Measurements from ENCODE around the gene TSPAN4. TPM values are rescaled to one million over a fixed set of nuclear protein-coding genes. Genes with fewer than 3 reads are reported as not detected.

Gene TSPAN4
- total and polyA plus RNA-seq, 8 donors, result 10.5 to 116 (median 28.4) TPM

GRCh38 chr11:827897-828192, 14.8 kb upstream of the TSPAN4 start, which contains the start of gene CRACR2B:
Gene CRACR2B (plus strand): TSS chr11:827919. CDS start chr11:828608, 689 bp downstream.
- TF ChIP-seq EP300 (IDR thresholded peaks at IDR 0.05) (no peak), CTCF (IDR thresholded peaks at IDR 0.05) (no peak), POLR2A (IDR thresholded peaks at IDR 0.05) (no peak), POLR2AphosphoS5 (IDR thresholded peaks at IDR 0.05) (no peak)
- 6 to 36% (median 29%) methylated on average over 2 to 5 of the region's 5 CpGs for WGBS, 5 donors

GRCh38 chr11:828506-829175, 14.0 kb upstream of the TSPAN4 start:
- H3K27me3 ChIP-seq, result peaks cover 0 to 90% (median 40%) of the 10 kb centered on the region in 3 donors
- no peaks in the 10 kb centered on the region for H3K9me3 ChIP-seq
- H3K4me3 ChIP-seq, result peak overlapping the region; percentile 35 to 54 (median 40)
- WGBS, 5 donors, result 42 to 57% (median 54%) methylated on average over 6 to 21 of the region's 21 CpGs
- peaks cover 80 to 98% (median 93%) of the 10 kb centered on the region in 4 donors for H3K4me1 ChIP-seq
- peak overlapping the region; percentile 89 to 96 (median 94) for H3K27ac ChIP-seq
- intact Hi-C loops (cut with DNase I; ENCODE audit: low total_unique reads), result no loop called here
- no peak for DNase-seq
- TF ChIP-seq POLR2A (IDR thresholded peaks at IDR 0.05) (no peak), EP300 (IDR thresholded peaks at IDR 0.05) (no peak), CTCF (IDR thresholded peaks at IDR 0.05) (no peak), POLR2AphosphoS5 (IDR thresholded peaks at IDR 0.05) (no peak)
- H3K36me3 ChIP-seq, result peaks cover 18 to 23% (median 21%) of the 10 kb centered on the region in 4 donors

More at GRCh38 chr11:827897-828192, 14.8 kb upstream of the TSPAN4 start, which contains the start of gene CRACR2B:
- Histone ChIP-seq H3K27ac (peak within 1 kb of the TSS; percentile 89 to 96 (median 94)), H3K36me3 (peaks cover 24 to 30% (median 29%) of the 10 kb centered on the region in 4 donors), H3K4me1 (peaks cover 79 to 99% (median 96%) of the 10 kb centered on the region in 4 donors), H3K27me3 (peaks cover 0 to 90% (median 40%) of the 10 kb centered on the region in 3 donors), H3K4me3 (peak within 1 kb of the TSS; percentile 46 to 56 (median 50)), H3K9me3 (no peaks in the 10 kb centered on the region)
- intact Hi-C loops (cut with DNase I; ENCODE audit: low total_unique reads), result no loop called here
- DNase-seq, result no peak

- Histone ChIP-seq H3K27ac (peak overlapping the region; percentile 89 to 96 (median 94)), H3K4me3 (peak overlapping the region; percentile 35 to 54 (median 40)), H3K27me3 (peaks cover 0 to 83% (median 40%) of the 10 kb centered on the region in 3 donors), H3K36me3 (peaks cover 11 to 16% (median 14%) of the 10 kb centered on the region in 4 donors), H3K9me3 (no peaks in the 10 kb centered on the region), H3K4me1 (peaks cover 80 to 98% (median 93%) of the 10 kb centered on the region in 4 donors)
- DNase-seq, result peak in 1 of 2 donors; percentile 64
- WGBS, 5 donors, result 7 to 16% (median 10%) methylated on average over 20 to 40 of the region's 40 CpGs
- TF ChIP-seq POLR2A (IDR thresholded peaks at IDR 0.05), result no peak
- no peak for TF ChIP-seq CTCF (IDR thresholded peaks at IDR 0.05)
- no peak for TF ChIP-seq POLR2AphosphoS5 (IDR thresholded peaks at IDR 0.05)
- no peak for TF ChIP-seq EP300 (IDR thresholded peaks at IDR 0.05)
- intact Hi-C loops (cut with DNase I; ENCODE audit: low total_unique reads), result no loop called here
These were observed 13.3 kb upstream of the TSPAN4 start for GRCh38 chr11:829176-829846.

GRCh38 chr11:829847-830294, 12.8 kb upstream of the TSPAN4 start:
- Histone ChIP-seq H3K36me3 (peaks cover 5 to 10% (median 9%) of the 10 kb centered on the region in 4 donors), H3K9me3 (no peaks in the 10 kb centered on the region), H3K4me1 (peaks cover 80 to 98% (median 93%) of the 10 kb centered on the region in 4 donors), H3K27me3 (peaks cover 0 to 78% (median 40%) of the 10 kb centered on the region in 3 donors), H3K27ac (peak overlapping the region; percentile 89 to 96 (median 94)), H3K4me3 (peak overlapping the region; percentile 35 to 54 (median 40))
- intact Hi-C loops (cut with DNase I; ENCODE audit: low total_unique reads), result no loop called here
- no peak for DNase-seq
- WGBS, 5 donors, result 0 to 15% (median 4%) methylated on average over 4 to 38 of the region's 39 CpGs
- TF ChIP-seq POLR2AphosphoS5 (IDR thresholded peaks at IDR 0.05) (peak in 1 of 3 donors; percentile 16), EP300 (IDR thresholded peaks at IDR 0.05) (no peak)

Measured in stomach (tissue), 9 donors.